Stimulated activated CD4-positive, alpha-beta T cell treated with anti-CD3 and anti-CD28 coated beads, Interleukin-15, amount 100 ng/mL, for 1 hour (primary cell): ENCODE results near the gene EIF3J.
A peak's percentile ranks its signal among the peaks of the same experiment; 100 is the strongest.
"Not testable (repeated sequence)": the region's sequence is repeated elsewhere in the genome, so short reads cannot be mapped to it uniquely, and the experiment has no call there.

ENCODE experiments used
- DNase-seq, 2 donors: peaks; one replicate each; pipeline ENCODE4 v3.0.0-alpha.2; 2020; ENCODE audit warnings: low read depth in 1 of 2, low spot score in 1 of 2

EIF3J gene, protein sequence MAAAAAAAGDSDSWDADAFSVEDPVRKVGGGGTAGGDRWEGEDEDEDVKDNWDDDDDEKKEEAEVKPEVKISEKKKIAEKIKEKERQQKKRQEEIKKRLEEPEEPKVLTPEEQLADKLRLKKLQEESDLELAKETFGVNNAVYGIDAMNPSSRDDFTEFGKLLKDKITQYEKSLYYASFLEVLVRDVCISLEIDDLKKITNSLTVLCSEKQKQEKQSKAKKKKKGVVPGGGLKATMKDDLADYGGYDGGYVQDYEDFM

GRCh38 chr15:44536962-44537734 lies at the start of gene EIF3J:
EIF3J (plus strand) TSS chr15:44537147; CDS start chr15:44537195, 48 bp downstream.
- peak; percentile 88 to 90 for DNase-seq

- DNase-seq, result no peak
Observed at GRCh38 chr15:44489464-44489863, 47.5 kb upstream of the EIF3J start.

GRCh38 chr15:44490622-44491021 lies 46.3 kb upstream of the EIF3J start:
- no peak for DNase-seq

- no peak for DNase-seq
Observed at GRCh38 chr15:44492040-44492439, 44.9 kb upstream of the EIF3J start.

GRCh38 chr15:44492672-44493071 lies 44.3 kb upstream of the EIF3J start:
- DNase-seq, result no peak

DNA sequence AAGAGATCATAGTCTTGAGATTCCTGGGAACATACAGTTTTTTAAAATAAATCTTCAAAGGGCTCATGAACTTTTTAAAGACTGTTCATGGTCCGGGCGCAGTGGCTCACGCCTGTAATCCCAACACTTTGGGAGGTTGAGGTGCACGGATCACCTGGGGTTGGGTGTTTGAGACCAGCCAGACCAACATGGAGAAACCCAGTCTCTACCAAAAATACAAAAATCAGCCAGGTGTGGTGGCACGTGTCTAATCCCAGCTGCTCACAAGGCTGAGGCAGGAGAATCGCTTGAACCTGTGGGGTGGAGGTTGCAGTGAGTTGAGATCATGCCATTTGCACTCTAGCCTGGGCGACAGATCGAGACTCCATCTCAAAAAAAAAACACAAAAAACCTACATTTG lies 41.4 kb upstream of the EIF3J start:
- no peak for DNase-seq

GRCh38 chr15:44500555-44500954 lies 36.4 kb upstream of the EIF3J start:
- no peak for DNase-seq

DNA sequence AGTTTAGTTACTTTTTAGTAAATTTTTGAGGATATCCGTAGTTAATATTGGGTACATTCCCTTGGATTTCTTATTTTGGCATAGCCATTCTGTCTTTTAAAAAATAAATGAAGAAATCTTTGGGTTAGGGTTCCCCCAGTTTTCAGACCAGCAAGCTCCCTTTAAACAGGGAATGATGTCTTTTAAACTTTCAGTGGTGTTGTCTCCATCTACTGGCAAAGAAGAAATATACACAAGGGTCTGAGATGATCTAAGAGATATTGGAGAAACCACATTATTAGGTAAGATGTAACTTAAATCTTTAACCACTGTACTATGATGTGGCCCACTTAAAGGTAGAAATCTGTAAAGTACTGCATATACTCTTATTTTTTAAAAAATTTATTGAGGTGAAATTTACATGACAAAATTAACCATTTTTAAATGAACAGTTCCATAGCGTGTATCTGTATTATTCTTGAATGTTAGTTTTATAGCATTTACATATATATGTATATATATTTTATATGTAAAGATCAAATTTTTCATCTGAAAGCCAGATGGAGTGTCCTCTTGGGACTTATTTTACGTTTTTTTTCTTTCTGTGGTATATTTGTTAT lies 35.1 kb upstream of the EIF3J start:
- DNase-seq, result no peak

DNA sequence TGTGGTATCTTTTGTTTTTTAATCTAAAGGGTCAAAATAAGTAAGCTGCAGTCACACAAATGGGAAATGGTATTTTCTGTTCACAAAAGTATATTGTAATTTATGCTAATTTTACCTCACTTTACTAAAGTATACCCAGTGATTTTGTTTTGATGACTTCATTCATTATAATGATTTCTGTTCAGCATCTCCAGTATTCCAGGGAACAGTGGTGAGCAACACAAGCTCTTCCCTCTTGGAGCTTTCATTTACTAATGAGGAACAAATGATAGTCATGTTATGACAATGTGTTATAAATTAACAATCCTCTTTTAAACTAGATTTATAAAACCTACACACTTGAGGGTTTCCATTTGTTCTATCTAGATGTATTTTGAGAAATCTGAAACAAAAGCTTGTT lies 20.5 kb upstream of the EIF3J start:
- DNase-seq, result no peak

DNA sequence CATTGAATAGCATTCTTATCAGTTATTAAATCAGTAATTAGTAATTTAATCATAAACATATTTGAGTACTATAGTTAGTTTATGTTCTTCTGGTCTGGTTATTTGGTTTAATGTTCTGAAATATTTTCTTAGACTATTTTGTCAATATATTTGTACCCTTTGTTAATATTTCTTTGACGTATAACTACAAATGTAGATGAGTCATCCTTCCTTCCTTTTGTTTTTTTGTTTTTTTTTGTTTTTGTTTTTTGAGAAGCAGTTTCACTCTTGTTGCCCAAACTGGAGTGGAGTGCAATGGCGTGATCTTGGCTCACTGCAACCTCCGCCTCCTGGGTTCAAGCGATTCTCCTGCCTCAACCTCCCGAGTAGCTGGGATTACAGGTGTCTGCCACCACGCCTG lies 17.4 kb upstream of the EIF3J start:
- no peak for DNase-seq

- DNase-seq, result no peak
Observed at GRCh38 chr15:44525018-44525417, 11.9 kb upstream of the EIF3J start.

GRCh38 chr15:44527241-44527640 lies 9.7 kb upstream of the EIF3J start:
- DNase-seq, result no peak

DNA sequence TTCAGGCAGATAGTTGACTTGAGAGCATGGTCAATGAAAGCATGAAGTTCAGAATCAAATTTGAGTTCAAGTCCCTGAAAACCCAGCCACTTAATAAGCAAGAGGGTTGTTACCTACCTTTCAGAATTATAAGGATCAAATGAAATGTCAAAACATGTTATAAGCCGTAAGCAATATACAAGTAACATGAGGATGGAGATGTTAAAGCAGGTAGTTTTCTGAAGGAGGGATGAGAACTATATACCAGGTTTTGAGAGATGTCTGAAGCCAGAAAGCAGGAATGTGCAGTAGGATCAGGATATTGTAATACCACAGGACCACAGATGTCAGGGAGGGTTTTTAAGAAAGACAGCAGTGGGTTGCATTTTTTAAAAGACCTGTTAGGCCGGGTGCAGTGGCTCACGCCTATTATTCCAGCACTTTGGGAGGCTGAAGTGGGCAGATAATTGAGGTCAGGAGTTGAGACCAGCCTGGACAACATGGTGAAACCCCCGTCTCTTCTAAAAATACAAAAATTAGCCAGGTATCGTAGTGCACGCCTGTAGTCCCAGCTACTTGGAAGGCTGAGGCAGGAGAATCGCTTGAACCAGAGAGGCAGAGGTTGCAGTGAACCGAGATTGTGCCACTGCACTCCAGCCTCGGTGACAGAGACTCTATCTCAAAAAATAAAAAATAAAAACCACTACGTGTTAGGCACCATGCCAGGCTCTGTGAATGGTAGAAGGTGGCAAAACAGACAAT lies 6.9 kb upstream of the EIF3J start:
- no peak for DNase-seq

GRCh38 chr15:44530653-44531052 lies 6.3 kb upstream of the EIF3J start:
- no peak for DNase-seq

DNA sequence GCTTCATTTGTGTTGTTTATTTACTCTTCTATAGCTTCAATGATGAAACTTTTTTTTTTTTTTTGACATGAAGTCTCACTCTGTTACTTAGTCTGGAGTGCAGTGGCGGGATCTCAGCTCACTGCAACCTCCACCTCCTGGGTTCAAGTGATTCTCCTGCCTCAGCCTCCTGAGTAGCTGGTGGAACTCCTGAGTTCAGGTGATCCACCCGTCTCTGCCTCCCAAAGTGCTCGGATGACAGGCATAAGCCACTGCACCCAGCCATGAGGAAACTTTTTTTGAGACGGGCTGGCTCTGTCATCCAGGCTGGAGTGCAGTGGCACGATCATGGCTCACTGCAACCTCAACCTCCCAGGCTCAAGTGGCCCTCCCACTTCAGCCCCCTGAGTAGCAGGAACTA lies 4.7 kb upstream of the EIF3J start:
- DNase-seq, result not testable (repeated sequence)

DNA sequence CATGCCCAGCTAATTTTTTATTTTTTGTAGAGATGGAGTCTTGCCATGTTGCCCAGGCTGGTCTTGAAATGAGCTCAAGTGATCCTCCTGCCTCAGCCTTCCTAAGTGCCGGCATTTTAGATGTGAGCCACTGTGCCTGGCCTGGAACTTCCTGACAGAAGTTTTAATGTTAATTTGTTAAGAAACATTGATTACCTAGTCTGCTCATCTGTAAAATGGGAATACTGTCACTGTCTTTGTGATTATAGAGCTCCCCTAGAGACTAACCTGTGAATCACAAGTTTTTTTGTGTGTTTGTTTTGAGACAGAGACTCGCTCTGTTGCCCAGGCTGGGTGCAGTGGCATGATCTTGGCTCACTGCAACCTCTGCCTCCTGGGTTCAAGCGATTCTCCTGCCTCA lies 4.3 kb upstream of the EIF3J start:
- no peak for DNase-seq

- no peak for DNase-seq
Observed at GRCh38 chr15:44535092-44535491, 1.9 kb upstream of the EIF3J start.

DNA sequence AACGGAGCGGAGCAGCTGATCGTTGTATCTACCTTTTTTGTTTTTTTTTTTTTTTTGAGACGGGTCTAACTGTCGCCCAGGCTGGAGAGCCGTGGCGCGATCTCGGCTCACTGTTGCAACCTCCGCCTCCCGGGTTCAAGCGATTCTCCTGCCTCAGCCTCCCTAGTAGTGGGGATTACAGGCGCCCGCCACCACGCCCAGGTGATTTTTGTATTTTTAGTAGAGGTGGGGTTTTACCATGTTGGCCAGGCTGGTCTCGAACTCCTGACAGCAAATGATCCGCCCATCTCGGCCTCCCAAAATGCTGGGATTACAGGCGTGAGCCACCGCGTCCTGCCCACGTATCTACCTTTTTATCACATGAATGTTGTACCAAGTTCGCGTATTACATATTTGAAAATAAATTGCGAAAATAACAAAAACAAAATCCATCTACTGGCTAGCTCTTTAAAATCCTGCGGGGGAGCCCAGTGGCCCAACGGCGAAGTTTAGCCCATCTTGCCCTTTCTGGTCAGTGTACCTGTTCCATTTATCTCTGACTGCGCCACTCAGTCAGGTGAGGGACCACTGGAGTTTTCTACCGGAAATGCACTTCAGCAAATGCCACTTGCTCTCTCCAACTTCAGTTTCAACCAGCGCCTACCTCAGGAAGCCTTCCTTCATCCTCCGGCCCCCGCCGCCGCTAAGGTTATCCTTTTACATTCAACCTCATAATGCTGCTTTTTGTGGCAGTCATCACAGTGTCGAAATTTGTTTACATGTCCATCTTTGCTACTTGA lies 1.2 kb upstream of the EIF3J start:
- no peak for DNase-seq

DNA sequence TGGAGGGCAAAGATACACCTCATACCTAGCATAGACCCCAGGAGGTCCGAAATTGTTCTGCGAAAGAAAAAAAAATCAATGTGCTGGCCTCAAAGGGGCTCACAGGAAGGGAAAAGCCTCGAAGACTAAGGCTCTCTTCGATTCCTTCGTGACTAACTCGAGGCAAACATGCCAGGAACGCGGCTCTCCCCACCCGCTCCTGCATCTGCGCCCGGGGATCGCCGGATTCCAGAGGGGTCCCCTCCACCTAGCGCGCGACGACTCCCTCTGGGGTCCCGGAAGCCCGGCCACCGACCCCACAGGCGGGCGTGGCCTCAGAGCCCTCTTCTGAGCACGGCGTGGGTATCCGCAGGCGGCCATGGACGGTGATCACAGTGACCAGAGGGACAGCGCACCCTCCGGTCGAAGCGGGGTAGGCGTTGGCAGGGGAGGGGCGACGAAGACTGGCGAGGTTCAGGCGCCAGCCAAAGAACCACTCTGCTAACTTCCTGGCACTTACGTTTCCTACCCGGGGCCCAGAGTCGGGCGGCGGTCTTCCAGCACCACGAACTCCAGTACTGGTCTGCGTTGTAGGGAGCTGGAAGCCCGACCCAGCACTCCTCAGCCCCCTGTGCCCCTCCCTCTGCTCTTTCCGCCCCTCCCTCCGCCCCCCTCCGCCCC lies 515 bp upstream of the EIF3J start:
- no peak for DNase-seq

DNA sequence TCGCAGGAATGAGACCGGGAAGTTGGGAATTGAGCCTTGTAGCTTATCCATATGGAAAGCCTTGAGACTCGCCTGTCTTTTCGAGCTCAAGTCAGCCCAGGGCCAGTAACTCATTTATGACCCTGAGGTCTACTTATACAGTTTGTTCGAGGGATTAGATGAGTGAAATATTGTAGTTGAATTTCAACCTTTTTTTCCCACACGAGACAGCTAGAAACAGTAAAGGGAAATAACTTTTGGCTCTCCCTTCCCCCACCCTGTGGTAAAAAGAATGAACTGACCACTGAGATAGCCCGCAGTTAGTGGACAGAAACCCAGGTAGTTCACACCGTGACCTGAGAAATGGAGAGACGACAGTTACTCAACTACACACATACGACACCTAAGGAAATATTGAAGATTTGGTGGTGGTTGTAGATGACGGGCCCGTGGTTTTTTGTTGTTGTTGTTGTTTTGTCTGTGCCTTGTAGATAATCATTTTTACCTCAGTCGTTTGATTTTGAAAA lies 841 bp downstream of the EIF3J start:
- DNase-seq, result no peak
